GM21528 (cell line): Measurements from ENCODE around the gene MTMR1.

Experiments used
- ATAC-seq: cut with Tn5 transposase; IDR thresholded peaks from one replicate; pipeline ENCODE4 v1.9.1; 2021; ENCODE audit warnings: mild to moderate bottlenecking, moderate library complexity; ENCODE audit not compliant: unreplicated experiment, low FRiP score

Gene MTMR1

DNA sequence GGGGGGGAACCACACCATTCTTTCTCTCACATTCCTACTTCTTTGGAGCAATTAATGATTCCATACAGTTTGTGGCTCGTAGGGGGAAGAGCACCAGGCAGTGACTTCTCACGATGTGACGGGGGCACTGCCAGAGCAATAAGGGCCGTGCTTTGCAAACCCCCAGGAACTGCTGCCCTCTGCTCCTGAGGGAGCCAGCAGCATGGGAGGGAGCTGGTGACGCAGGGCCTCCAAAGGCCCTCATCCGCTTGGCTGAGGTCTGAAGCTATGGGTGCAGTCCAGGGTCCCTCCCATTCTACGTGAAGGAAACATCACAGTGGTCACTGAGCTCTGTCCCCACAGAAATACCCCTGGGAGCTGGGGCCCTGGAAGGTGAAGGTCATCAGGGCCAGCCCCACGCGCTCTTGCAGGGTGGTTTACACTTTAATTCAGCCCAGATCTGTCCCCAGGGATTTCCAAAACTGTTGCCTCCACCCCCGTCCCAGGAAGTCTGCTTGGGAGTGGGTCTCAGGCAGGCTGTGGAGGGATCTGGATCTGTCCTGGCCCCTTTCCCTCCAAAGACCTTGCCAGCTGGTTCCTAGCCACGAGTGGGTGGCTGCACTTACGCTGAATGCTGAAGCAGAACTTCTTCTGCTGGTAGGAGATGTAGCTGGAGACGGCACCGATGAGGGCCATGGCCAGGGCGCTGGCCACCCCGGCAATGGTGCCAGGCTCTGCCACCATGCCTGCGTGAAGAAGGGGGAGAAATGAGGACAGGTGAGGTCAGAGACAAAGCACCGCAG is 82.6 kb downstream of the MTMR1 start:
- ATAC-seq: no peak

DNA sequence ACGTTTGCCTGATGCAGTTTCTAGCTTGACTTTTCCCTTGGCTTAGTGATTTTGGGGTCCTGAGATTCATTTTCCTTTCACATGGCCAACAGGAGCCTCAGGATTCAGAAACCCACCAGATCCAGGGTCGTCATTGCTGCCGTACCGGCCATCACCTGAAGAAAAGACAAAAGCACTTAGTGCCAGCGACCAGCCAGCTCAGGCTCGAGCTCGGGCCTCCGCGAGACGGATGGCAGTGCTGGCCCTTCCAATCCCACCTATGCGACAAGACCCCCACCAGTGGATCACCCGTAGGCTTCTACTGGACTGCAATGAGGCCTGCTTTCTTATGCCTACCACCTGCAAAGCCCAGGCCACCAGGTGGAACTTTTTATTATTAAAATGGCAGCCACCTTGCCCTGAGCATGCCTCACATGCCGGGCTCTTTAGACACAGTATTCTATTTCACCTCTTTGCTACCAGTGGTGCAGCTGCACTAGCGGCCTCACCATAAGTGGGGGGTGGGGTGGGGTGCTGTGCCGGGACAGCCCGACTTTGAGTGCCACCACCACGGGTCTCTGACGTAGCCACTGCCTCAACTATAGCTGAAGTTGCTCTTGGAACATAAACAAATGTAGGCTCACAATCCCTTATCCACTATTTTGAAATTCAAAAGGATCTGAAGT is 84.3 kb downstream of the MTMR1 start:
- ATAC-seq: no peak

DNA sequence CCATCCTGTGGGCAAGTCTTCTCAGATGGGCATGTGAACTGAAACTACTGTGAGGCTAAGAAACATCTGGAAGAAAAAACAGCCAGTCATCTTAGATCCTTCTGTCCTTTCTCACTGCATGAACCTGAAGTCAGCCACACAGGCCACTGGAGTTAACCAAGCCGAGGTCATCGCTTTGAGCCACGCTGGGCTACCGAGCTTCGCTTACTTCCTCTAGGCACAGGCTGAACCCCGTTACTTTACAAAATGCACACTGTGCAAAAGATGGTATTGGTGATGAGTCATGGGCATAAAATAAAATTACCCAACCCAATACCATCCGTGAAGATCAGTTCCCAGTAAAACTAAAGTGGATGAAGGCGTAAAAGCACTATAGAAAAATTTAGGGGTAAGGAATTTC is 86.2 kb downstream of the MTMR1 start:
- ATAC-seq: no peak

DNA sequence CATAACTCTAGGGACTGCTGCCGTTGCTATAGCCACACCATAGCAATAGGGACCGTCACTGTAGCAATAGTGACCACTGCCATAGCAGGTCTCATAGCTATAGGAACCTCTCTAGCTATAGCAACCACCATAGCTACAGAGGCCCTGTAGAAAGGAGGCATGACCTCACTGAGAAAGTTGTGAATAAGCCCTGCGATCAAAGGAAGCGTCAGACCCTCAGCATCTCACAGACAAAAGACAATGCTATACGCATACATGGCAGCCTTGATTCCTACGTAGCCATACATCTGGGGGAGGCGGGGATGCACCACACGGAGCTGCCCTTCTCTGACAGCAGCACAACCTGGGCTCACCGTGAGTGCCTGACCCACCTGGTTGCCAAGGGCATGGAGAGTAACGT is 88.5 kb downstream of the MTMR1 start:
- no peak for ATAC-seq

DNA sequence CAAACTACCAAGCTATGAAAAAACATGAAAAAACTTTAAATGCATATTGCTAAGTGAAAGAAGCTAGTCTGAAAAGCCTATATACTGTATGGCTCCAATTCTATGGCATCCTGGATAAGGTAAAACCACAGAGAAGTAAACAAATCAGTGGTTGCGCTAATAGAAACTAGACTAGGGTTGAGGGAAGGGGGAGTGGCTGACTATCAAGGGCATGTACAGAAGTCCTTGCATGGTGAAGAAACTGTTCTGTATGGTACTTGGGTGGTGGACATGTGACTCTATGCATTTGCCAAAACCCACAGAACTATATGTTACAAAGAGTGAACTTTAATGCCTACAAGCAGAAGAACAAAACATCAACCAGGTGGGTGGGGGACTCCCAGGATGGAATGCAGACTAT is 96.8 kb downstream of the MTMR1 start:
- ATAC-seq: no peak

DNA sequence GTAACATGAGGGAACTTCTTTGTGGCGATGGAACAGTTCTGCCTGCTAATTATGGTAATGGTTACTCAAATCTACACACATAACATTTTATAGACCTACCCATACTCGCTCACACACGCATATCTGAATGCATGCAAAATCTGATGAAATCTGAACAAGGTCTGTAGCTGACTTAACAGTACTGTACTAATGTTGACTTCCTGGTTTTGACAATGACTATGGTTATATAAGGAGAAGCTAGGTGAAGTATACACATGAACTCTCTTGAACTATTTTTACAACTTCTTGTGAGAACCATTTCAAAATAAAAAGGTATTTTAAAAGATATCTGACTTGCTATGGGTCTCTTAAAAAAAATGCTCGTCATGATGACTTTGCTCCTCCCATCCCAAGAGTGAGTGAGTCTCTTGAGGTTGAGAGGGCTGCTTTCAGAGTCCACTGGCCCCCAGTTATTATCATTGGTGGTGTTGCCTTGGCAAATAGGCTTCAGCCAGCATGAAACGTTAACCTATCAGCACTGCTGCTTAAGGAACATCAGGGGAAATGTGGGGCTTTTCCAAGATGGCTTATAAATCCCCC is 99.8 kb downstream of the MTMR1 start:
- ATAC-seq: no peak

DNA sequence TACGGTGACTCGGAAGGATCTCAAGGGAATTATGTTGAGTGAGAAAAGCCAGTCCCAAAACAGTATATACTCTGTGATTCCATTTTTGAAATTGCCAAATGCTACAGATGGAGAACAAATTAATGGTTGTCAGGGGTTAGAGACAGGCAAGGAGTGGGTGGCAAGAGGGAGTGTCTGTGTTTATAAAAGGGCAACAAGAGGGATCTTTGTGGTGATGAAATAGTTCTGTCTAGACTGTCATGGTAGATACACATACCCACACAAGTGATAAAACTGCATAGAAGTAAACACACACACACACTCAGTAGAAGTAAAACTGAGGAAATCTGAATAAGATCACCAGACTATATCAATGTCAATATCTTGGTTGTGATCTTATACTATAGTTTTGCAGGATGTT is 112.5 kb downstream of the MTMR1 start:
- no peak for ATAC-seq

DNA sequence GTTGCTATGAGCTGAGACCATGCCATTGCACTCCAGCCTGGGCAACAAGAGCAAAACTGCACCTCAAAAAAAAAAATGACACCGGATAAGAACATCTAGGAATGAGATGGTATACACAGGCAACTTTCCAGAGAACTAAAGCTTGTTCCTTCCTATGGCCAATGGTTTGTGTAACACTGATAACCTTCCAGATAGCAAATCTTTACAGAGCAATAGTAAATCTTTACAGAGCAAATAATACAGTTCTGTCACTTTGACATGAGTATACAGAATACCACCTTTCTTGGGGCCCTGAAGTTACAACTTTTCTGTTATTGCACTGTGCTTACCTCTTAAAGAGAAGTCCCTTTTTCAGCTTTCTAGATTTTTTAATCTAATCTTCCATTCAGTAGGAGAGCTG is 113.6 kb downstream of the MTMR1 start:
- no peak for ATAC-seq

DNA sequence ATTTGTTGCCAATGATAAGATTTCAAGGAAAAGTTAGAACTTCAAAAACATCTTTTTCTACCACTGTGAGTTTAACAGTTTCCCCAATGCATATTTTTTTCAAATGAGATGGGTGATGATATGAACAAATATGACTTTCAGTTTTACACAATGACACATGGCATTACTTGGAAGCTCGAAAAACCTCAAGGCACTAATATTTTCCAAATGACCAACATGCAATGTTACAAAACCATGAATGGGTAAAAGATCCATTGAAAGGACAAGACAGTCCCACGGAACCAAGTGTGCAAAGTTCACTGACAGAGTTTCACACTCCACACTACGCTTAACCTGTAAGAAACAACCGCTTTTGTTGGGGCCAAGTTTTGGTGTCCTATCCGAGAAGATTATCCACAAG is 120.7 kb downstream of the MTMR1 start:
- no peak for ATAC-seq
